Neural progenitor cell (in vitro differentiated cells): ENCODE data around the gene CRYBB1. TPM values are rescaled to one million over a fixed set of nuclear protein-coding genes. Genes with fewer than 3 reads are reported as not detected.

Experiments
- DNase-seq: peaks from one replicate; pipeline ENCODE4 v3.0.0-alpha.2; 2016; ENCODE audit warnings: low spot score
- H2AFZ ChIP-seq: fragments of 200-600 bp; sonication (generic); replicated peaks from 2 replicates; pipeline ENCODE4 v1.6.1; 2016; ENCODE audit warnings: antibody characterized with exemption
- H3F3A ChIP-seq: fragments of 200-600 bp; sonication (generic); 2 replicates; pipeline ENCODE4 v1.6.1; 2016; ENCODE audit warnings: antibody characterized with exemption, low read depth
- H3K27ac ChIP-seq: fragments of 200-600 bp; sonication (generic); 2 replicates; pipeline ENCODE4 v1.5.1; 2016; ENCODE audit warnings: mild to moderate bottlenecking
- H3K27me3 ChIP-seq: fragments of 200-600 bp; sonication (generic); 2 replicates; pipeline ENCODE4 v1.6.1; 2016; ENCODE audit warnings: mild to moderate bottlenecking, moderate library complexity
- H3K36me3 ChIP-seq: fragments of 200-600 bp; sonication (generic); 2 replicates; pipeline ENCODE4 v1.5.1; 2016
- H3K4me1 ChIP-seq: fragments of 200-600 bp; sonication (generic); 2 replicates; pipeline ENCODE4 v1.6.1; 2016; ENCODE audit warnings: mixed run types
- H3K4me2 ChIP-seq: fragments of 200-600 bp; sonication (generic); 2 replicates; pipeline ENCODE4 v1.6.1; 2016
- H3K4me3 ChIP-seq: fragments of 200-600 bp; sonication (generic); 2 replicates; pipeline ENCODE4 v1.5.1; 2016
- H3K79me2 ChIP-seq: fragments of 200-600 bp; sonication (generic); 2 replicates; pipeline ENCODE4 v1.6.1; 2016; ENCODE audit warnings: low read depth
- H3K9ac ChIP-seq: fragments of 200-600 bp; sonication (generic); 2 replicates; pipeline ENCODE4 v1.6.1; 2016
- H3K9me3 ChIP-seq: fragments of 200-600 bp; sonication (generic); 2 replicates; pipeline ENCODE4 v1.5.1; 2016; ENCODE audit warnings: low read depth
- H4K20me1 ChIP-seq: fragments of 200-600 bp; sonication (generic); 2 replicates; pipeline ENCODE4 v1.6.1; 2016; ENCODE audit warnings: low read depth
- H3K27ac Mint-ChIP-seq: 3 replicates; pipeline ENCODE4 v1.8.0; 2021; ENCODE audit warnings: mixed read lengths
- H3K27me3 Mint-ChIP-seq: 2 replicates; pipeline ENCODE4 v1.8.0; 2022; ENCODE audit warnings: low read depth, mild to moderate bottlenecking, inconsistent platforms, moderate library complexity, mixed read lengths; ENCODE audit not compliant: insufficient read depth
- H3K36me3 Mint-ChIP-seq: 3 replicates; pipeline ENCODE4 v1.8.0; 2021; ENCODE audit warnings: mixed read lengths
- H3K4me1 Mint-ChIP-seq: 3 replicates; pipeline ENCODE4 v1.8.0; 2021; ENCODE audit warnings: mixed read lengths
- H3K4me3 Mint-ChIP-seq: 3 replicates; pipeline ENCODE4 v1.8.0; 2021; ENCODE audit warnings: mild to moderate bottlenecking, moderate library complexity, mixed read lengths
- H3K9me3 Mint-ChIP-seq: 3 replicates; pipeline ENCODE4 v1.8.0; 2020; ENCODE audit warnings: mixed read lengths
- EZH2 ChIP-seq: fragments of 200-600 bp; sonication (generic); IDR thresholded peaks from 2 replicates; pipeline ENCODE4 v1.6.1; 2017; ENCODE audit warnings: antibody characterized with exemption, mild to moderate bottlenecking, moderate library complexity
- EZH2phosphoT487 ChIP-seq: fragments of 200-600 bp; sonication (generic); IDR thresholded peaks from 2 replicates; pipeline ENCODE4 v1.6.1; 2017; ENCODE audit warnings: antibody characterized with exemption
- total RNA-seq: library from RNA; depleted of rRNA; stranded (reverse); fragments of >200 nt; gene quantifications from 2 replicates; pipeline ENCODE4 v1.2.3, GENCODE V29; 2015; ENCODE audit warnings: low replicate concordance
- TF ChIP-seq, protein P1 (sequence below): fragments of 200-600 bp; sonication (generic); IDR thresholded peaks from 2 replicates; pipeline ENCODE4 v1.5.1; 2017; ENCODE audit warnings: antibody characterized with exemption, mild to moderate bottlenecking

Gene CRYBB1
- total RNA-seq, 1 donor from 2014 or later: not detected

DNA sequence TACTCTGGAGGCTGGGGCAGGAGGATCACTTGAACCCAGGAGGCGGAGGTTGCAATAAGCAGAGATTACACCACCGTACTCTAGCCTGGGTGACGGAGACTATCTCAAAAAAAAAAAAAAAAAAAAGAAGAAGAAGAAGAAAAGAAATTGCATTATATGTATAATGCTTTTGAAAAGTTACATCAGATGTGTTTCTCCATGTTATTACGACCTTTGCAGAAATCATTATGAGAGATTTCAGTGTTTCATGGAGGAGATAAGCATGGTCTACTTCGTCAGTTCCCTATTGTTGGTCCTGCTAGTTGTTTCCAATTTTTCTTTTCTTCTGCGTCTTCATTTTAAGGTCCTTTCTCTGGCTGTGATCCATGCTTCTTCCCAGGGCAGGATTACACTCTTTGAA is 42.5 kb upstream of the CRYBB1 start:
- H3K4me3 Mint-ChIP-seq: peak overlapping the region; percentile 78
- H3K27me3 Mint-ChIP-seq: peaks cover 10% of the 10 kb centered on the region
- H3K9ac ChIP-seq: no peak overlapping the region
- peak overlapping the region; percentile 47 for H3K4me3 ChIP-seq
- DNase-seq: no peak
- no peaks in the 10 kb centered on the region for H3K9me3 Mint-ChIP-seq
- H3F3A ChIP-seq: peaks cover 82% of the 10 kb centered on the region
- peaks cover 8% of the 10 kb centered on the region for H3K36me3 Mint-ChIP-seq
- TF ChIP-seq, protein P1, sequence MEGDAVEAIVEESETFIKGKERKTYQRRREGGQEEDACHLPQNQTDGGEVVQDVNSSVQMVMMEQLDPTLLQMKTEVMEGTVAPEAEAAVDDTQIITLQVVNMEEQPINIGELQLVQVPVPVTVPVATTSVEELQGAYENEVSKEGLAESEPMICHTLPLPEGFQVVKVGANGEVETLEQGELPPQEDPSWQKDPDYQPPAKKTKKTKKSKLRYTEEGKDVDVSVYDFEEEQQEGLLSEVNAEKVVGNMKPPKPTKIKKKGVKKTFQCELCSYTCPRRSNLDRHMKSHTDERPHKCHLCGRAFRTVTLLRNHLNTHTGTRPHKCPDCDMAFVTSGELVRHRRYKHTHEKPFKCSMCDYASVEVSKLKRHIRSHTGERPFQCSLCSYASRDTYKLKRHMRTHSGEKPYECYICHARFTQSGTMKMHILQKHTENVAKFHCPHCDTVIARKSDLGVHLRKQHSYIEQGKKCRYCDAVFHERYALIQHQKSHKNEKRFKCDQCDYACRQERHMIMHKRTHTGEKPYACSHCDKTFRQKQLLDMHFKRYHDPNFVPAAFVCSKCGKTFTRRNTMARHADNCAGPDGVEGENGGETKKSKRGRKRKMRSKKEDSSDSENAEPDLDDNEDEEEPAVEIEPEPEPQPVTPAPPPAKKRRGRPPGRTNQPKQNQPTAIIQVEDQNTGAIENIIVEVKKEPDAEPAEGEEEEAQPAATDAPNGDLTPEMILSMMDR: no peak
- TF ChIP-seq EZH2phosphoT487 (no peak), EZH2 (no peak)
- H3K4me1 ChIP-seq: peaks cover 47% of the 10 kb centered on the region
- peaks cover 50% of the 10 kb centered on the region for H3K4me1 Mint-ChIP-seq
- peak overlapping the region; percentile 90 for H3K4me2 ChIP-seq
- H2AFZ ChIP-seq: no peak overlapping the region
- H3K79me2 ChIP-seq: peaks cover 66% of the 10 kb centered on the region
- H3K27me3 ChIP-seq: no peaks in the 10 kb centered on the region
- H3K36me3 ChIP-seq: peaks cover 2% of the 10 kb centered on the region
- H3K9me3 ChIP-seq: no peaks in the 10 kb centered on the region
- peaks cover 45% of the 10 kb centered on the region for H4K20me1 ChIP-seq
- peak overlapping the region; percentile 98 for H3K27ac ChIP-seq
- peak overlapping the region; percentile 96 for H3K27ac Mint-ChIP-seq

DNA sequence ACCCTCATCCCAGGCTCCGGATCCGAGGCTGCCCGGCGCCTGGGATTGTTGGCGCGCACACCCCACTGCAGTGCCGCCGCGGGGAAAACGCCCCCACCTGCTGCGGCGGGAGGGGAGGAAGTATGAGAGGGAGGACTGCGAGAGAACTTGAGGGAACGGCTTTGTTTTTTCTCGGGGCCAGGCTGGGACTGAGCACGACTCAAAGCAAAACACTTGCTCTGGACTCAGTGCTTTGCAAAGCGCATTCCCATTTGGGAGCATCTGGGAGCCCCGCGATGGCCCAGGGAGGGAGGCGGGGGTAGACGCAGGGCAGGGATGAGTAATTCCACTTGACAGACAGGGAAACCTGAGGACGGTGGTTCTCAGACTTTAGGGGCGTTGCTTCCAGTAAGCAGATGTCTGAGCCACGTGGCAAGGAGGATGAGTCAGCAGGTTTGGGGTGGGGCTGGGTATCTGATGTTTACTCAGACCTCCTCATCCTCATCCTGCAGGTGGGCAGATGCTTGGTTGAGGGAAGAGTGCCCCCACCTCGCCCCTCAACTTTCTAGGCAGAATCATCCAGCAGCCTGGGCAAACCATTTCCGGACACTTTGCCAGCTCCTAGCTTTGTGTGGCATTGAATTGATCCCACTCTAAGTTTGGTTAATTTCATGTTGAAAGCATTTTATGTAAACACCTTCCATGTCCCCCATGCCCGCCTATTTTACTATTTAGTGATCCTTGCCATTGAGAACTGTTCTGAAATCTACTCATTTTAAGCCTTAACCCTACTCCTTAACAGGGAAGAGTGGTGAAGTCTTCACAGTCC is 41.0 kb upstream of the CRYBB1 start:
- Histone ChIP-seq H3K9me3 (no peaks in the 10 kb centered on the region), H2AFZ (no peak overlapping the region), H3K79me2 (peaks cover 56% of the 10 kb centered on the region), H3K27me3 (no peaks in the 10 kb centered on the region), H3K4me1 (peaks cover 40% of the 10 kb centered on the region), H3F3A (peaks cover 77% of the 10 kb centered on the region), H3K4me2 (peak overlapping the region; percentile 90), H3K36me3 (no peaks in the 10 kb centered on the region), H3K9ac (peak overlapping the region; percentile 24), H3K4me3 (peak overlapping the region; percentile 97), H4K20me1 (peaks cover 37% of the 10 kb centered on the region), H3K27ac (peak overlapping the region; percentile 80)
- H3K9me3 Mint-ChIP-seq: no peaks in the 10 kb centered on the region
- H3K4me3 Mint-ChIP-seq: peak overlapping the region; percentile 99
- H3K27ac Mint-ChIP-seq: peak overlapping the region; percentile 57
- TF ChIP-seq EZH2phosphoT487: no peak
- TF ChIP-seq, protein P1: no peak
- no peak for TF ChIP-seq EZH2
- peaks cover 10% of the 10 kb centered on the region for H3K27me3 Mint-ChIP-seq
- peaks cover 4% of the 10 kb centered on the region for H3K36me3 Mint-ChIP-seq
- H3K4me1 Mint-ChIP-seq: peaks cover 43% of the 10 kb centered on the region
- DNase-seq: peak; percentile 94

DNA sequence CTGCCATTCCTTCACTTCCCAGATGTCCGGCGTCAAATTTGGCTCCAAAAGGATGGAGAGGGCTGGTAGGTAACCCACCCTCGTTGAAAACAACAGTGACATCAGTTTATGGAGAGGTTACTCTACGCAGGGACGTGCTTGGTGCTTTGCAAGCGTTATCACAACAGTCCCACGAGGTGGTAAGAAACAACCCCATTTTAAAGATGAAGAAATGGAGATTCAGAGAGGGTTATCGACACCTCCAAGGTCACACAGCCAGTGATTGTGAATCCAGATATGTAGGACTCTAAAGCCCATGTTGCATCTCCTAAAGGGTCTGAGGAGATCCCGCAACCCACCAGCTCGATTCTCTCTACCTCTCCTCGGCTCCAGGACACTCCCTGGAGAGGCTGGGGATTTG is 40.3 kb upstream of the CRYBB1 start:
- peak overlapping the region; percentile 80 for H3K27ac ChIP-seq
- no peaks in the 10 kb centered on the region for H3K36me3 Mint-ChIP-seq
- H2AFZ ChIP-seq: no peak overlapping the region
- H3K9me3 Mint-ChIP-seq: no peaks in the 10 kb centered on the region
- no peak overlapping the region for H3K27ac Mint-ChIP-seq
- peaks cover 40% of the 10 kb centered on the region for H3K4me1 Mint-ChIP-seq
- H3K4me2 ChIP-seq: peak overlapping the region; percentile 90
- H3K79me2 ChIP-seq: peaks cover 50% of the 10 kb centered on the region
- peak overlapping the region; percentile 97 for H3K4me3 ChIP-seq
- H3K4me1 ChIP-seq: peaks cover 40% of the 10 kb centered on the region
- H3K9me3 ChIP-seq: no peaks in the 10 kb centered on the region
- H3K36me3 ChIP-seq: no peaks in the 10 kb centered on the region
- H3K27me3 ChIP-seq: no peaks in the 10 kb centered on the region
- H4K20me1 ChIP-seq: peaks cover 32% of the 10 kb centered on the region
- TF ChIP-seq EZH2 (no peak), EZH2phosphoT487 (no peak)
- TF ChIP-seq, protein P1: no peak
- H3K27me3 Mint-ChIP-seq: peaks cover 10% of the 10 kb centered on the region
- DNase-seq: no peak
- H3K9ac ChIP-seq: peak overlapping the region; percentile 79
- peaks cover 74% of the 10 kb centered on the region for H3F3A ChIP-seq
- H3K4me3 Mint-ChIP-seq: peak overlapping the region; percentile 99
